Stomach (tissue), 9 donors: Measurements from ENCODE around the gene PWWP2B. TPM values are rescaled to one million over a fixed set of nuclear protein-coding genes. Genes with fewer than 3 reads are reported as not detected.

Experiments
- DNase-seq, 2 donors: peaks; one replicate each; pipeline versions ENCODE4 v3.0.0 to v3.0.0-alpha.2; 2013 to 2019
- H3K27ac ChIP-seq, 5 donors: fragments of 200-600 bp in 4 of 5; sonication (generic) in 4 of 5; one replicate each; pipeline ENCODE4 v1.5.1; 2013 to 2019; ENCODE audit warnings: mild to moderate bottlenecking in 1 of 5, moderate library complexity in 1 of 5
- H3K27me3 ChIP-seq, 3 donors: fragments of 200-600 bp; sonication (generic); one replicate each; pipeline ENCODE4 v1.5.1; 2017 to 2019; ENCODE audit warnings: mixed run types in 1 of 3
- H3K36me3 ChIP-seq, 4 donors: fragments of 200-600 bp; sonication (generic); 1 replicate in 3 of 4; 2 replicates in 1 of 4; pipeline ENCODE4 v1.5.1; 2016 to 2019
- H3K4me1 ChIP-seq, 4 donors: fragments of 200-600 bp; sonication (generic); one replicate each; pipeline ENCODE4 v1.5.1; 2016 to 2019
- H3K4me3 ChIP-seq, 4 donors: fragments of 200-600 bp; sonication (generic) in 3 of 4; one replicate each; pipeline ENCODE4 v1.5.1; 2016 to 2019; ENCODE audit warnings: mild to moderate bottlenecking in 1 of 4
- H3K9me3 ChIP-seq, 4 donors: fragments of 200-600 bp; sonication (generic); one replicate each; pipeline ENCODE4 v1.5.1; 2016 to 2019
- EP300 ChIP-seq: sonication (generic); formaldehyde crosslinking; IDR thresholded peaks from one replicate; pipeline ENCODE4 v1.6.1; 2017; ENCODE audit warnings: antibody characterized with exemption
- POLR2A ChIP-seq, 4 donors: fragments of 450-650 bp; IDR thresholded peaks; one replicate each; pipeline ENCODE4 v1.6.1; 2016; ENCODE audit warnings: antibody characterized with exemption in 4 of 4, control low read depth in 2 of 4, mild to moderate bottlenecking in 1 of 4, moderate library complexity in 1 of 4
- POLR2AphosphoS5 ChIP-seq, 3 donors: sonication (generic); formaldehyde crosslinking; IDR thresholded peaks; one replicate each; pipeline ENCODE4 v1.6.1; 2016; ENCODE audit warnings: antibody characterized with exemption in 3 of 3
- WGBS, 5 donors: extraction: QIAGEN DNeasy Blood & Tissue Kit in 3 of 5; methylation state at CpG; one replicate each; pipeline versions ENCODE4 v1.1.5 to v1.1.7; 2013 to 2018; 5-methylcytosine and 5-hydroxymethylcytosine counted together
- intact Hi-C: fragments of 100-400 bp; cut with DNase I; formaldehyde crosslinking; loops from one replicate; pipeline ENCODE4 v1.15.1; 2023; ENCODE audit warnings: low total_unique reads
- polyA plus RNA-seq, 3 donors: library from polyadenylated mRNA; stranded (reverse); fragments of 200-250 nt; gene quantifications; one replicate each; pipeline ENCODE4 v1.2.3, GENCODE V29; 2013
- total RNA-seq, 5 donors: library from RNA; depleted of rRNA; stranded (reverse); fragments of >200 nt; gene quantifications; one replicate each; pipeline versions ENCODE4 v1.1.0 to v1.2.3, GENCODE V29; 2014 to 2016
- TF ChIP-seq, protein P1 (sequence below), 7 experiments: fragments of 450-650 bp in 4 of 7; fragments of 200-600 bp in 3 of 7; sonication (generic) in 3 of 7; IDR thresholded peaks; one replicate each; pipeline ENCODE4 v1.5.1; 2016 to 2019; ENCODE audit warnings: antibody characterized with exemption in 7 of 7, control low read depth in 2 of 7, mild to moderate bottlenecking in 1 of 7
- donor health status: healthy with polysubstance abuse.
- donor health status: Bipolar disorder and iron deficiency.
- donor health status: healthy.

PWWP2B gene
- total and polyA plus RNA-seq, 8 donors, result 8.5 to 167 (median 22.8) TPM

DNA sequence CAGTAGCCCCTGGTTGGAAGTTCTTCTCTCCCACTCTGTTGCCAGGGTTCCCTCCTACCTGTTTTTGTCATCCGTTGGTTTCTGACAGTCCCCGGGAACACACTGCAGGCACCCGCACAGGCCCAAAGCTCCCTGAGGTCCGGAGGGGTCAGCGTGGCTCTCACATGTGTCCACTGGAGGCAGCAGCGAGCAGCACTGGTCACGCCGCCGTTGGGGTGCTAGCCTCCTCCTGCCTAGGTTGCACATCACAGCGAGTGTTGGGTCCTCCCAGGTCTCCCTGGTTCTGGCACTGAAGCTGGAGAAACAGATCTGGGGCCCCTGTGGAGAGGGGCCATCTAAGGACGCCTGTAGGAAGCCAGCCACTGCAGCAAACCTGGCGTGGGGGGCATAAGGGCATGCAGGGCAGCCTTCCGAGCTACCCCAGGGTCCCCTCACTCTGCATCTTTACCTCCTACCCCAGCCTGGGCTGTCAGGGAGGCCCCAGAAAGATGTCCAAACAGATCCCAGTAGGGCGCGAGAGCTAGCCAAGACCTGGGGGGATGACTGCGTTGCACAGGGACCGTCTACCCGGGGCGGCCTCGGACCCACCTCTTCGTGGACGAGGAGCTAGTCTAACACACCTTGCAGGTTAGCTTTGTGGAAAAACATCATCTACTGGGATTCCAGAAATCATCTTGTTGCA lies 36.1 kb upstream of the PWWP2B start:
- Histone ChIP-seq H3K27me3 (no peaks in the 10 kb centered on the region), H3K9me3 (no peaks in the 10 kb centered on the region), H3K4me3 (no peak overlapping the region), H3K4me1 (no peaks in the 10 kb centered on the region), H3K36me3 (peaks cover 0 to 60% (median 45%) of the 10 kb centered on the region in 4 donors), H3K27ac (no peak overlapping the region)
- no peak for DNase-seq
- intact Hi-C loops, result no loop called here
- 75 to 79% (median 76%) methylated on average over 11 to 22 of the region's 22 CpGs for WGBS, 5 donors
- TF ChIP-seq, protein P1, sequence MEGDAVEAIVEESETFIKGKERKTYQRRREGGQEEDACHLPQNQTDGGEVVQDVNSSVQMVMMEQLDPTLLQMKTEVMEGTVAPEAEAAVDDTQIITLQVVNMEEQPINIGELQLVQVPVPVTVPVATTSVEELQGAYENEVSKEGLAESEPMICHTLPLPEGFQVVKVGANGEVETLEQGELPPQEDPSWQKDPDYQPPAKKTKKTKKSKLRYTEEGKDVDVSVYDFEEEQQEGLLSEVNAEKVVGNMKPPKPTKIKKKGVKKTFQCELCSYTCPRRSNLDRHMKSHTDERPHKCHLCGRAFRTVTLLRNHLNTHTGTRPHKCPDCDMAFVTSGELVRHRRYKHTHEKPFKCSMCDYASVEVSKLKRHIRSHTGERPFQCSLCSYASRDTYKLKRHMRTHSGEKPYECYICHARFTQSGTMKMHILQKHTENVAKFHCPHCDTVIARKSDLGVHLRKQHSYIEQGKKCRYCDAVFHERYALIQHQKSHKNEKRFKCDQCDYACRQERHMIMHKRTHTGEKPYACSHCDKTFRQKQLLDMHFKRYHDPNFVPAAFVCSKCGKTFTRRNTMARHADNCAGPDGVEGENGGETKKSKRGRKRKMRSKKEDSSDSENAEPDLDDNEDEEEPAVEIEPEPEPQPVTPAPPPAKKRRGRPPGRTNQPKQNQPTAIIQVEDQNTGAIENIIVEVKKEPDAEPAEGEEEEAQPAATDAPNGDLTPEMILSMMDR (IDR thresholded peaks at IDR 0.05), result peak in 4 of 7 experiments; percentile 18 to 41 (median 24)
- TF ChIP-seq EP300, result no peak

DNA sequence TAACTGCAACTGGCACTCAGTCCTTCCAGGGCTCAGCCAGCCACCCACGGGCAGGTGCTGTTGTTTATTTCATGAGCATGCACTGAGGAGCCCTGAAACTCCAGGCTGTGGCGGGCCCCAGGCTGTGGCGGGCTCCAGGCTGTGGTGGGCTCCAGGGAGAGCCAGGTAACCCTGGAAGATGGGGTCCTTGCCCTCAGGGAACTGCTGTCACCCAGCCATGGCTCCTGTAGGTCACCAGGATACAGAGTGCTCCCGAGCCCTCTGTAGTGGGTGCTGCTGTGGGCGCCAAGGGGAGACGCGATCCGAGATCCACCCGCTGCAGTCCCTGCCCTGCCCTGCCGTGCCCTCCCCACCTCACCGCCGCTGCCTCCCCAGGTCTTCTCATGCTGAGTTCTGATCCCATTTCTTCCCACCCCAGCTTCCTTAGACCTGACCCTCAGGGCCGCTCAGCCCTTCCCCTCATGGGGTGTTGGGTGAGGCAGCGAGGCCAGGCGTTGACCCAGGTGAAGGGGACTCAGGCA lies 35.4 kb upstream of the PWWP2B start:
- H3K27me3 ChIP-seq, result no peaks in the 10 kb centered on the region
- DNase-seq, result no peak
- H3K4me1 ChIP-seq, result no peaks in the 10 kb centered on the region
- intact Hi-C loops, result no loop called here
- peaks cover 0 to 63% (median 47%) of the 10 kb centered on the region in 4 donors for H3K36me3 ChIP-seq
- no peak for TF ChIP-seq POLR2AphosphoS5 (IDR thresholded peaks at IDR 0.05)
- no peak for TF ChIP-seq POLR2A (IDR thresholded peaks at IDR 0.05)
- TF ChIP-seq EP300, result no peak
- TF ChIP-seq, protein P1 (IDR thresholded peaks at IDR 0.05), result no peak
- no peaks in the 10 kb centered on the region for H3K9me3 ChIP-seq
- 89 to 98% (median 94%) methylated on average over 13 to 15 of the region's 15 CpGs for WGBS, 5 donors
- no peak overlapping the region for H3K4me3 ChIP-seq
- H3K27ac ChIP-seq, result no peak overlapping the region

DNA sequence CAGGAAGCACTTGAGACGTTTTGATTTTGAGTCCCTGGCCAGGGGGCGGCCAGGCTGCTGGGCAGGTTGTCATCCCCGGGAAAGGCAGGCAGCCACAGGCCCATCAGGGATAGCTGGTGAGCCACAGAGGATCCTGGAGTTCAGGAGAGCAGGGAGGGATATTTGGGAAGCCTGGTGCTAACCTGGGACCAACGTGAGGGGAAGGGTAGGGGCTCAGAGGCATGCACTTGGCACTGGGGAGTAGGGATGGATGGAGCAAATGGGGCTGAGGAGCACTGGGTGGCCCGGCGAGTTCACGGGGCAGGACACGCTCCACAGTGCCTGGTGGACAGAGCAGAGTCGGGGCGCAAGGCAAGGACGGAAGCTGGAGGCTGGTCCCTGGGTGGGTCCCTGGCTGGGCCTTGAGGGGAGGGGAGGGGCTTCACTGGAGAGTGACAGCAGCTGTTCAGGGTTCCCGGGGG lies 34.8 kb upstream of the PWWP2B start:
- intact Hi-C loops, result no loop called here
- no peaks in the 10 kb centered on the region for H3K9me3 ChIP-seq
- H3K27me3 ChIP-seq, result no peaks in the 10 kb centered on the region
- H3K4me3 ChIP-seq, result no peak overlapping the region
- H3K4me1 ChIP-seq, result no peaks in the 10 kb centered on the region
- peaks cover 0 to 64% (median 45%) of the 10 kb centered on the region in 4 donors for H3K36me3 ChIP-seq
- WGBS, 5 donors, result 85 to 90% (median 87%) methylated on average over 11 to 12 of the region's 12 CpGs
- no peak overlapping the region for H3K27ac ChIP-seq
- DNase-seq, result no peak
- TF ChIP-seq POLR2A (IDR thresholded peaks at IDR 0.05), result no peak
- TF ChIP-seq, protein P1 (IDR thresholded peaks at IDR 0.05), result no peak
- no peak for TF ChIP-seq EP300
- TF ChIP-seq POLR2AphosphoS5 (IDR thresholded peaks at IDR 0.05), result no peak

DNA sequence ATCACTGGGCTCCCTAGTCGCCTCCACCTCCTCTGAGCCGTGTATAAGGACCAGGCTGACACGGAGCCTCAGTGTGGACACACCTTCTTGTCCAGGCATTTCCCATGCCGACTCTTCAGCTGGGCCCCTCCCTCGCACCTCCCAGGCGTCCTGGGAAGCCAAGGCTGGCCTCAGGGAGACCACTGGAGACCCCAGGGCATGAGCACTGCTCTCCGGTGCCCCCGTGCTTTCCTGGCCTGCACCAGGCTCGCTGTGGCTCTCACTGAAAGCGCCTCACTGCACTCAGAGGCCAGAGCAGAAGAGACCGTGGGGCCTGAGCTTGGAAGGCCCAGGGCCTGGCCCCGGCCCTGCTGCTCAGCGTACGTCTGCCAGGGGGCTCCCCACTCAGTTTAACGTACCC lies 33.6 kb upstream of the PWWP2B start:
- TF ChIP-seq, protein P1 (IDR thresholded peaks at IDR 0.05), result no peak
- no peak for TF ChIP-seq POLR2AphosphoS5 (IDR thresholded peaks at IDR 0.05)
- TF ChIP-seq EP300, result no peak
- no peak for TF ChIP-seq POLR2A (IDR thresholded peaks at IDR 0.05)
- no peak overlapping the region for H3K27ac ChIP-seq
- H3K27me3 ChIP-seq, result no peaks in the 10 kb centered on the region
- 83 to 90% (median 86%) methylated on average over 12 to 15 of the region's 15 CpGs for WGBS, 5 donors
- no peaks in the 10 kb centered on the region for H3K9me3 ChIP-seq
- no peak overlapping the region for H3K4me3 ChIP-seq
- no peaks in the 10 kb centered on the region for H3K4me1 ChIP-seq
- intact Hi-C loops, result no loop called here
- no peak for DNase-seq
- peaks cover 0 to 76% (median 40%) of the 10 kb centered on the region in 4 donors for H3K36me3 ChIP-seq
